CD14-positive monocyte (primary cell): ENCODE data around the gene RAPGEF6. TPM values are rescaled to one million over a fixed set of nuclear protein-coding genes. Genes with fewer than 3 reads are reported as not detected.

Experiments
- DNase-seq, 3 donors: peaks; one replicate each; pipeline ENCODE4 v3.0.0-alpha.2; 2011 to 2022
- H2AFZ ChIP-seq: 2 replicates; pipeline ENCODE4 v1.6.0; 2012; ENCODE audit warnings: mild to moderate bottlenecking, low read depth, low read length, inconsistent platforms; ENCODE audit not compliant: insufficient read depth, poor library complexity, severe bottlenecking
- H3K27ac ChIP-seq, 2 donors: 1 replicate in 1 of 2; 2 replicates in 1 of 2; pipeline ENCODE4 v1.5.1; 2012 to 2013; ENCODE audit warnings: low read length in 2 of 2, control low read depth in 1 of 2, inconsistent platforms in 1 of 2, low read depth in 1 of 2, mild to moderate bottlenecking in 1 of 2
- H3K27me3 ChIP-seq, 2 donors: one replicate each; pipeline versions ENCODE4 v1.6.0 to v1.6.1; 2011 to 2013; ENCODE audit warnings: low read length in 2 of 2; ENCODE audit not compliant: control insufficient read depth in 2 of 2, insufficient read depth in 2 of 2
- H3K36me3 ChIP-seq, 2 donors: replicated peaks in 1 of 2; 1 replicate in 1 of 2; 2 replicates in 1 of 2; pipeline versions ENCODE4 v1.5.1 to v1.6.1; 2012 to 2013; ENCODE audit warnings: low read length in 2 of 2, control low read depth in 1 of 2, inconsistent platforms in 1 of 2, mild to moderate bottlenecking in 1 of 2; ENCODE audit not compliant: insufficient read depth in 2 of 2, control insufficient read depth in 1 of 2
- H3K4me1 ChIP-seq, 2 donors: 1 replicate in 1 of 2; 2 replicates in 1 of 2; pipeline versions ENCODE4 v1.5.1 to v1.6.1; 2012 to 2013; ENCODE audit warnings: low read length in 2 of 2, control low read depth in 1 of 2, inconsistent platforms in 1 of 2, mild to moderate bottlenecking in 1 of 2, moderate library complexity in 1 of 2; ENCODE audit not compliant: insufficient read depth in 2 of 2, control insufficient read depth in 1 of 2
- H3K4me2 ChIP-seq: replicated peaks from 2 replicates; pipeline ENCODE3; 2012; ENCODE audit warnings: low read length, moderate library complexity, mild to moderate bottlenecking; ENCODE audit not compliant: poor library complexity, severe bottlenecking; ENCODE audit errors: extremely low read depth
- H3K4me3 ChIP-seq, 3 experiments: fragments of 200-600 bp in 1 of 3; sonication (generic) in 1 of 3; replicated peaks in 1 of 3; 1 replicate in 2 of 3; 2 replicates in 1 of 3; pipeline ENCODE4 v1.5.1; 2011 to 2013; ENCODE audit warnings: low read length in 3 of 3, mild to moderate bottlenecking in 3 of 3, control low read depth in 2 of 3, low read depth in 2 of 3, inconsistent platforms in 1 of 3, moderate library complexity in 1 of 3
- H3K79me2 ChIP-seq: 2 replicates; pipeline ENCODE4 v1.6.0; 2012; ENCODE audit warnings: mild to moderate bottlenecking, control low read depth, inconsistent platforms, low read length, moderate library complexity; ENCODE audit not compliant: insufficient read depth
- H3K9ac ChIP-seq: 2 replicates; pipeline ENCODE4 v1.6.0; 2017; ENCODE audit warnings: low read length, mild to moderate bottlenecking; ENCODE audit not compliant: insufficient read depth, poor library complexity, severe bottlenecking
- H3K9me3 ChIP-seq, 2 donors: replicated peaks in 1 of 2; 1 replicate in 1 of 2; 2 replicates in 1 of 2; pipeline versions ENCODE4 v1.5.1 to v1.6.1; 2012 to 2013; ENCODE audit warnings: low read length in 2 of 2, control low read depth in 1 of 2; ENCODE audit not compliant: control insufficient read depth in 1 of 2, insufficient read depth in 1 of 2
- H4K20me1 ChIP-seq: 2 replicates; pipeline ENCODE4 v1.6.0; 2012; ENCODE audit warnings: mild to moderate bottlenecking, low read length, control low read depth, moderate library complexity; ENCODE audit not compliant: insufficient read depth
- H3K27ac Mint-ChIP-seq, 7 donors: one replicate each; pipeline ENCODE4 v1.8.0; 2020; ENCODE audit warnings: mild to moderate bottlenecking in 7 of 7, mixed read lengths in 7 of 7, moderate library complexity in 6 of 7, inconsistent platforms in 2 of 7
- H3K27me3 Mint-ChIP-seq, 3 donors: one replicate each; pipeline ENCODE4 v1.8.0; 2021 to 2022; ENCODE audit warnings: low read depth in 3 of 3, mild to moderate bottlenecking in 3 of 3, mixed read lengths in 3 of 3, moderate library complexity in 3 of 3, inconsistent platforms in 1 of 3
- H3K36me3 Mint-ChIP-seq, 2 donors: one replicate each; pipeline ENCODE4 v1.8.0; 2020; ENCODE audit warnings: mixed read lengths in 2 of 2, inconsistent platforms in 1 of 2, mild to moderate bottlenecking in 1 of 2
- H3K4me1 Mint-ChIP-seq: one replicate; pipeline ENCODE4 v1.8.0; 2020; ENCODE audit warnings: mild to moderate bottlenecking, mixed read lengths
- H3K4me3 Mint-ChIP-seq, 2 donors: one replicate each; pipeline ENCODE4 v1.8.0; 2020; ENCODE audit warnings: mild to moderate bottlenecking in 2 of 2, mixed read lengths in 2 of 2, moderate library complexity in 1 of 2
- H3K9me3 Mint-ChIP-seq, 7 donors: one replicate each; pipeline ENCODE4 v1.8.0; 2020 to 2022; ENCODE audit warnings: mixed read lengths in 7 of 7, mild to moderate bottlenecking in 6 of 7, moderate library complexity in 6 of 7, inconsistent platforms in 2 of 7
- WGBS: methylation state at CpG from one replicate; pipeline ENCODE4 v1.1.5; 2013; ENCODE audit warnings: missing lambda C conversion rate; ENCODE audit not compliant: insufficient coverage; 5-methylcytosine and 5-hydroxymethylcytosine counted together
- intact Hi-C, 2 donors: fragments of 100-400 bp; cut with micrococcal nuclease; formaldehyde crosslinking; loops; one replicate each; pipeline versions ENCODE4 v1.15.0 to v1.15.1; 2023
- polyA plus RNA-seq, 3 donors: library from polyadenylated mRNA; depleted of rRNA in 1 of 3; unstranded in 2 of 3; stranded (reverse) in 1 of 3; fragments of 300-500 nt in 2 of 3; fragments of >200 nt in 1 of 3; fragmentation: Illumina TruSeq in 2 of 3; gene quantifications; 1 replicate in 2 of 3; 2 replicates in 1 of 3; pipeline ENCODE4 v1.2.3, GENCODE V29; 2012 to 2021
- TF ChIP-seq, protein P1 (sequence below): fragments of 200-600 bp; IDR thresholded peaks from one replicate; pipeline ENCODE4 v1.8.0; 2022; ENCODE audit warnings: antibody characterized with exemption, mild to moderate bottlenecking

RAPGEF6 gene
- polyA plus RNA-seq, 3 donors = 2.9 to 4.8 (median 4.8) TPM

DNA sequence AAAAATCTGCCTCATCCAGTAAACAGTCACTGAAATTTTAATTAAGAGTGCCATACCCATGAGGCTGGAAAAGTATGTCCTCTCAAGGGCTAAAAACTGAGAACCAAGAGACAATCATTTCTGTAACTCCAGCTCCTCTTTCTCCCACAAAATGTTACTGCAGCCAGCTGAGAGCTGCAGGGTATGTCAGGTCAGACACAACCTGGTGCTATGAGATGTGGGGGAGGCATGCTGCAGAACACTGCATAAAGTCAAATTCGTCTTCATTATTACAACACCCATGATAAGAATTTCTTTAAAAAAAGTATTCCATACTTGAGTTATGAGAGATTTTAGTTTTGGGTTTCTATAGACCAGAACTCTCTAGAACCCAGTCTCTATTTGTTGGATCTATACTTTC, 209.0 kb downstream of the RAPGEF6 start:
- Histone ChIP-seq H3K9me3 (no peaks in the 10 kb centered on the region), H3K36me3 (peaks cover 59 to 77% of the 10 kb centered on the region in 2 donors), H3K4me1 (no peaks in the 10 kb centered on the region), H3K4me3 (no peak overlapping the region), H3K4me2 (no peak overlapping the region), H3K27me3 (no peaks in the 10 kb centered on the region), H4K20me1 (no peaks in the 10 kb centered on the region), H3K9ac (no peak overlapping the region), H2AFZ (no peak overlapping the region), H3K27ac (no peak overlapping the region), H3K79me2 (no peaks in the 10 kb centered on the region)
- DNase-seq = no peak
- TF ChIP-seq, protein P1, sequence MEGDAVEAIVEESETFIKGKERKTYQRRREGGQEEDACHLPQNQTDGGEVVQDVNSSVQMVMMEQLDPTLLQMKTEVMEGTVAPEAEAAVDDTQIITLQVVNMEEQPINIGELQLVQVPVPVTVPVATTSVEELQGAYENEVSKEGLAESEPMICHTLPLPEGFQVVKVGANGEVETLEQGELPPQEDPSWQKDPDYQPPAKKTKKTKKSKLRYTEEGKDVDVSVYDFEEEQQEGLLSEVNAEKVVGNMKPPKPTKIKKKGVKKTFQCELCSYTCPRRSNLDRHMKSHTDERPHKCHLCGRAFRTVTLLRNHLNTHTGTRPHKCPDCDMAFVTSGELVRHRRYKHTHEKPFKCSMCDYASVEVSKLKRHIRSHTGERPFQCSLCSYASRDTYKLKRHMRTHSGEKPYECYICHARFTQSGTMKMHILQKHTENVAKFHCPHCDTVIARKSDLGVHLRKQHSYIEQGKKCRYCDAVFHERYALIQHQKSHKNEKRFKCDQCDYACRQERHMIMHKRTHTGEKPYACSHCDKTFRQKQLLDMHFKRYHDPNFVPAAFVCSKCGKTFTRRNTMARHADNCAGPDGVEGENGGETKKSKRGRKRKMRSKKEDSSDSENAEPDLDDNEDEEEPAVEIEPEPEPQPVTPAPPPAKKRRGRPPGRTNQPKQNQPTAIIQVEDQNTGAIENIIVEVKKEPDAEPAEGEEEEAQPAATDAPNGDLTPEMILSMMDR = no peak
- intact Hi-C loops = loop anchor here in 1 of 2 donors (10.0 kb wide), 1 partner anchor 579 kb away; no protein-coding TSS in a partner anchor
- Mint-ChIP-seq H3K27ac (no peak overlapping the region), H3K36me3 (peaks cover 59 to 65% of the 10 kb centered on the region in 2 donors), H3K9me3 (no peaks in the 10 kb centered on the region), H3K4me1 (no peaks in the 10 kb centered on the region), H3K4me3 (no peak overlapping the region), H3K27me3 (no peaks in the 10 kb centered on the region)
- no CpG with 5 or more reads among the region's 1 CpG for WGBS

DNA sequence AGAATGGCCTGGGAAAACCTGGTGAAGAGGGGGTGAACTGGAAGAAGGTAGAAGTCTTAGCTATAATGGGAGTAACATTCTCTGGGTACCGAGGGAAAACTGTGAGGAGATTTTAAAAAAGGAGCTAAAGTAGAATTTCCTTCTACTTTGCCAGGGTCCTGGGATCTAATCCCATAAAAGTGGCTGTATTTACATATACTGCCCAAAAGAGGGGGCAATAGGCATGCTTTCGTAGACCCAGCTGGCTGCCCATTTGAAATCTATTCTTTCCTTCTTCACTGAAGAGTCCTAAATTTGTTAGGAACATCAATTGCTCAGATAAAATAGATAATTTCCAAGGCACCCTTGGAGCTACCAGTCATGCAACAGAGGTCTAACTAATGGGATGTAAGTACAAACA, 212.0 kb downstream of the RAPGEF6 start:
- Histone ChIP-seq H3K27me3 (no peaks in the 10 kb centered on the region), H2AFZ (no peak overlapping the region), H3K9ac (no peak overlapping the region), H3K27ac (no peak overlapping the region), H3K79me2 (no peaks in the 10 kb centered on the region), H3K36me3 (peaks cover 38 to 48% of the 10 kb centered on the region in 2 donors), H4K20me1 (no peaks in the 10 kb centered on the region), H3K4me1 (no peaks in the 10 kb centered on the region), H3K4me2 (no peak overlapping the region), H3K9me3 (no peaks in the 10 kb centered on the region), H3K4me3 (no peak overlapping the region)
- DNase-seq = peak in 1 of 3 donors; percentile 9
- Mint-ChIP-seq H3K36me3 (peaks cover 46 to 54% of the 10 kb centered on the region in 2 donors), H3K27me3 (no peaks in the 10 kb centered on the region), H3K9me3 (no peaks in the 10 kb centered on the region), H3K27ac (peak overlapping the region in 2 of 7 donors; percentile 26 to 71), H3K4me1 (no peaks in the 10 kb centered on the region), H3K4me3 (no peak overlapping the region)
- intact Hi-C loops = loop anchor here in 1 of 2 donors (10.0 kb wide), 1 partner anchor 582 kb away; no protein-coding TSS in a partner anchor
- TF ChIP-seq, protein P1 = peak; percentile 57
- no CpG with 5 or more reads among the region's 2 CpGs for WGBS
